Hepatocyte (in vitro differentiated cells): Measurements from ENCODE around the gene DAAM1. TPM values are rescaled to one million over a fixed set of nuclear protein-coding genes. Genes with fewer than 3 reads are reported as not detected.
A peak's percentile ranks its signal among the peaks of the same experiment; 100 is the strongest.

ENCODE experiments used
- DNase-seq: peaks from one replicate; pipeline ENCODE4 v3.0.0-alpha.2; 2016; ENCODE audit warnings: low spot score
- H2AFZ ChIP-seq: fragments of 200-600 bp; sonication (generic); 2 replicates; pipeline ENCODE4 v1.6.0; 2016; ENCODE audit warnings: antibody characterized with exemption, mild to moderate bottlenecking
- H3K27ac ChIP-seq: fragments of 200-600 bp; sonication (generic); 2 replicates; pipeline ENCODE4 v1.5.1; 2016; ENCODE audit warnings: mild to moderate bottlenecking
- H3K27me3 ChIP-seq: fragments of 200-600 bp; sonication (generic); 2 replicates; pipeline ENCODE4 v1.6.1; 2016
- H3K36me3 ChIP-seq: fragments of 200-600 bp; sonication (generic); replicated peaks from 2 replicates; pipeline ENCODE4 v1.5.1; 2016; ENCODE audit warnings: low read depth; ENCODE audit not compliant: insufficient read depth
- H3K4me1 ChIP-seq: fragments of 200-600 bp; sonication (generic); 2 replicates; pipeline ENCODE4 v1.5.1; 2016; ENCODE audit warnings: mild to moderate bottlenecking, moderate library complexity; ENCODE audit not compliant: insufficient read depth
- H3K4me2 ChIP-seq: fragments of 200-600 bp; sonication (generic); 2 replicates; pipeline ENCODE4 v1.6.0; 2016
- H3K4me3 ChIP-seq: fragments of 200-600 bp; sonication (generic); 2 replicates; pipeline ENCODE4 v1.5.1; 2016; ENCODE audit warnings: mild to moderate bottlenecking
- H3K79me2 ChIP-seq: fragments of 200-600 bp; sonication (generic); 2 replicates; pipeline ENCODE4 v1.6.0; 2017; ENCODE audit warnings: mild to moderate bottlenecking
- H3K9me2 ChIP-seq: fragments of 200-600 bp; sonication (generic); replicated peaks from 2 replicates; pipeline ENCODE4 v1.6.0; 2017; ENCODE audit warnings: mild to moderate bottlenecking; ENCODE audit not compliant: insufficient read depth
- H3K9me3 ChIP-seq: fragments of 200-600 bp; sonication (generic); 2 replicates; pipeline ENCODE4 v1.5.1; 2016; ENCODE audit warnings: low read depth, mild to moderate bottlenecking
- H4K20me1 ChIP-seq: fragments of 200-600 bp; sonication (generic); 2 replicates; pipeline ENCODE4 v1.6.0; 2016; ENCODE audit warnings: mild to moderate bottlenecking; ENCODE audit not compliant: insufficient read depth, poor library complexity, severe bottlenecking
- EZH2 ChIP-seq: fragments of 200-600 bp; sonication (generic); IDR thresholded peaks from 2 replicates; pipeline ENCODE4 v1.6.1; 2016; ENCODE audit warnings: antibody characterized with exemption, mild to moderate bottlenecking, borderline replicate concordance
- EZH2phosphoT487 ChIP-seq: fragments of 200-600 bp; sonication (generic); IDR thresholded peaks from one replicate; pipeline ENCODE4 v1.6.1; 2018; ENCODE audit warnings: antibody characterized with exemption, mild to moderate bottlenecking, low read depth, moderate library complexity; ENCODE audit not compliant: unreplicated experiment, severe bottlenecking
- WGBS: methylation state at CpG from one replicate; pipeline ENCODE4 v1.1.6; 2016; ENCODE audit warnings: low lambda C conversion rate; ENCODE audit errors: missing lambda C conversion rate; 5-methylcytosine and 5-hydroxymethylcytosine counted together
- polyA plus RNA-seq: library from polyadenylated mRNA; unstranded; fragments of >200 nt; fragmentation: Nextera tagmentation; extraction: Ambion mirVana; gene quantifications from 2 replicates; pipeline ENCODE4 v1.2.1, GENCODE V29; 2016
- total RNA-seq: library from RNA; depleted of rRNA; stranded (reverse); fragments of >200 nt; gene quantifications from 2 replicates; pipeline ENCODE4 v1.2.3, GENCODE V29; 2014
- TF ChIP-seq, protein P1 (sequence below): fragments of 200-600 bp; sonication (generic); IDR thresholded peaks from 2 replicates; pipeline ENCODE4 v1.5.1; 2016; ENCODE audit warnings: antibody characterized with exemption, mild to moderate bottlenecking; ENCODE audit not compliant: poor library complexity

The DAAM1 gene
- total and polyA plus RNA-seq, 2 experiments from 2014 or later = 21.6 to 23.7 TPM

DNA sequence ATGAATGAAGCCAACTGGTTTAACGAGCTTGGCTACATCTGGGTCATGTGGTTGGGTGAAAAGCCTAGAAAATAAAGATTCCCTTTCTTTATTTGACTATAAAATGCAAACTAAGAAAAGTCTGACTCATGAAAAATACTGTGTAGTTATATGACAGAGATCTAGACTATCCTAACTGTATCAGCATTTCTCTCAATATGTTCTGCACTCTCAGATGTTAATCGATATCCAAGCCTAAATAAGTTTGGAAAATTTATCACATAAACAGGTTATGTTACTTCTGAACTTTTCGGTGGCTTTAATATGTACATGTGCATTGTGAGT lies 133.1 kb downstream of the DAAM1 start:
- Histone ChIP-seq H3K27ac (peak overlapping the region; percentile 26), H4K20me1 (no peaks in the 10 kb centered on the region), H3K36me3 (no peaks in the 10 kb centered on the region), H3K9me2 (no peaks in the 10 kb centered on the region), H3K4me1 (peaks cover 24% of the 10 kb centered on the region), H3K4me3 (no peak overlapping the region), H3K9me3 (no peaks in the 10 kb centered on the region), H2AFZ (no peak overlapping the region), H3K79me2 (no peaks in the 10 kb centered on the region), H3K4me2 (no peak overlapping the region), H3K27me3 (no peaks in the 10 kb centered on the region)
- 86% methylated on average over 3 of the region's 3 CpGs for whole genome bisulfite sequencing
- TF ChIP-seq EZH2phosphoT487 = no peak
- no peak for TF ChIP-seq EZH2
- TF ChIP-seq, protein P1, sequence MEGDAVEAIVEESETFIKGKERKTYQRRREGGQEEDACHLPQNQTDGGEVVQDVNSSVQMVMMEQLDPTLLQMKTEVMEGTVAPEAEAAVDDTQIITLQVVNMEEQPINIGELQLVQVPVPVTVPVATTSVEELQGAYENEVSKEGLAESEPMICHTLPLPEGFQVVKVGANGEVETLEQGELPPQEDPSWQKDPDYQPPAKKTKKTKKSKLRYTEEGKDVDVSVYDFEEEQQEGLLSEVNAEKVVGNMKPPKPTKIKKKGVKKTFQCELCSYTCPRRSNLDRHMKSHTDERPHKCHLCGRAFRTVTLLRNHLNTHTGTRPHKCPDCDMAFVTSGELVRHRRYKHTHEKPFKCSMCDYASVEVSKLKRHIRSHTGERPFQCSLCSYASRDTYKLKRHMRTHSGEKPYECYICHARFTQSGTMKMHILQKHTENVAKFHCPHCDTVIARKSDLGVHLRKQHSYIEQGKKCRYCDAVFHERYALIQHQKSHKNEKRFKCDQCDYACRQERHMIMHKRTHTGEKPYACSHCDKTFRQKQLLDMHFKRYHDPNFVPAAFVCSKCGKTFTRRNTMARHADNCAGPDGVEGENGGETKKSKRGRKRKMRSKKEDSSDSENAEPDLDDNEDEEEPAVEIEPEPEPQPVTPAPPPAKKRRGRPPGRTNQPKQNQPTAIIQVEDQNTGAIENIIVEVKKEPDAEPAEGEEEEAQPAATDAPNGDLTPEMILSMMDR = no peak
- no peak for DNase-seq

DNA sequence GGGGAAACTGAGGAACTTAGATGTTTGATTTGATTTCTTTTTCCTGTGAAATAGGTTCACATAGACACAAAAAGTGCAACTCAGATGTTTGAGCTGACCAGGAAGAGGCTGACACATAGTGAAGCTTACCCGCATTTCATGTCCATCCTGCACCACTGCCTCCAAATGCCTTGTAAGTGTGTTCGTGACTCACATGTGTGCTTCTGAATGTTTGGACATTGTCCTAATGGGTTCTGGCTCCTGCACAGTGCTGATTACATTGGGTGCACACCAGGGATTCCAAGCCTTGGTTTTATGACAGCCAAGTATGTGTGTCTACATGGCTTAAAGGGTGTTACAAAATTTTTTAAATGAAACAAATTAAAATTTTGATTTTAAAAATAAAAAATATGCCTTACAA lies 137.4 kb downstream of the DAAM1 start:
- H3K4me2 ChIP-seq = no peak overlapping the region
- no peaks in the 10 kb centered on the region for H4K20me1 ChIP-seq
- no peak for DNase-seq
- no peaks in the 10 kb centered on the region for H3K36me3 ChIP-seq
- no peaks in the 10 kb centered on the region for H3K9me3 ChIP-seq
- no peak overlapping the region for H2AFZ ChIP-seq
- no peaks in the 10 kb centered on the region for H3K27me3 ChIP-seq
- no peak overlapping the region for H3K27ac ChIP-seq
- H3K4me3 ChIP-seq = no peak overlapping the region
- no peak for TF ChIP-seq EZH2phosphoT487
- no peak for TF ChIP-seq EZH2
- TF ChIP-seq, protein P1 = no peak
- peaks cover 2% of the 10 kb centered on the region for H3K4me1 ChIP-seq
- WGBS = 93% methylated on average over 2 of the region's 2 CpGs
- no peaks in the 10 kb centered on the region for H3K79me2 ChIP-seq
- no peaks in the 10 kb centered on the region for H3K9me2 ChIP-seq

DNA sequence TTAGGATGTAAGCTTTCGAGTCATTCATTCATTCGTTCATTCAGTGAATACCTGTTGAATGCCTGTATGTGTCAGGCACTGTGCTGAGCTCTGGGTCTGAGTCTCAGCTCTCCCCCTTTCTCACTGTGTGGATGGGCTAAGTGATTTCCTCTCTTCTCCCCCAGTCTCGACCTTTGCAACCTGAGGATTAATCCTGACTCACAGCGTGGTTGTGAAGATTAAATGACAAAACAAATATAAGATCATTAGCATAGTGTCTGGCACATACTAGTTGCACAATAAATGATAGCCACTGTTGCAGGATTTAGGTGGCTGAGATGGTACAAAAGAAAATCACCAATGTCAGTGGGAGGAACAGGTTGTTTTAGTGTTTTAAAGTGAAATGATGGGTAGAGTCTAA lies 140.0 kb downstream of the DAAM1 start:
- H3K4me1 ChIP-seq = peaks cover 10% of the 10 kb centered on the region
- H3K79me2 ChIP-seq = no peaks in the 10 kb centered on the region
- no peak for DNase-seq
- no peak overlapping the region for H3K27ac ChIP-seq
- no peak overlapping the region for H2AFZ ChIP-seq
- WGBS = 90% methylated on average over 4 of the region's 4 CpGs
- no peak overlapping the region for H3K4me3 ChIP-seq
- H3K27me3 ChIP-seq = no peaks in the 10 kb centered on the region
- no peaks in the 10 kb centered on the region for H3K9me3 ChIP-seq
- H3K36me3 ChIP-seq = no peaks in the 10 kb centered on the region
- no peaks in the 10 kb centered on the region for H4K20me1 ChIP-seq
- no peak overlapping the region for H3K4me2 ChIP-seq
- H3K9me2 ChIP-seq = no peaks in the 10 kb centered on the region
- TF ChIP-seq EZH2phosphoT487 (no peak), EZH2 (no peak)
- TF ChIP-seq, protein P1 = no peak

GRCh38 chr14:59330455-59330854 lies 142.0 kb downstream of the DAAM1 start:
- Histone ChIP-seq H3K27me3 (no peaks in the 10 kb centered on the region), H3K4me2 (no peak overlapping the region), H3K4me3 (no peak overlapping the region), H3K4me1 (peaks cover 12% of the 10 kb centered on the region), H4K20me1 (no peaks in the 10 kb centered on the region), H3K36me3 (no peaks in the 10 kb centered on the region), H3K27ac (no peak overlapping the region), H3K9me2 (no peaks in the 10 kb centered on the region), H3K79me2 (no peaks in the 10 kb centered on the region), H3K9me3 (no peaks in the 10 kb centered on the region), H2AFZ (no peak overlapping the region)
- 87% methylated on average over 5 of the region's 5 CpGs for WGBS
- TF ChIP-seq, protein P1 = no peak
- TF ChIP-seq EZH2phosphoT487 = no peak
- no peak for DNase-seq
